Caco-2 (cell line): ENCODE results near the gene KREMEN1. TPM values are rescaled to one million over a fixed set of nuclear protein-coding genes. Genes with fewer than 3 reads are reported as not detected.

Experiments used
- BruUV-seq: library from RNA; stranded (reverse); fragments of 400-500 nt; replicated peaks from 2 replicates; lab custom pipeline; 2021; lab: Mats Ljungman, UMichigan
- CTCF ChIA-PET: fragments of 300-600 bp; sonication (Branson Sonifier 250); formaldehyde crosslinking; loops from one replicate; lab custom pipeline; 2022; ENCODE audit warnings: antibody characterized with exemption; lab: Charles Lee
- POLR2A ChIA-PET: fragments of 300-600 bp; sonication (Branson Sonifier 250); formaldehyde crosslinking; loops from one replicate; lab custom pipeline; 2022; ENCODE audit warnings: antibody characterized with exemption; lab: Charles Lee
- DNase-seq, 2 experiments: peaks; one replicate each; pipeline versions ENCODE4 v3.0.0 to v3.0.0-alpha.2; 2020 to 2022
- H3K27me3 ChIP-seq: replicated peaks from 2 replicates; pipeline ENCODE4 v1.6.0; 2011; ENCODE audit warnings: low read length; ENCODE audit not compliant: control insufficient read depth, insufficient read depth
- H3K36me3 ChIP-seq: 2 replicates; pipeline ENCODE4 v1.5.1; 2011; ENCODE audit warnings: low read length; ENCODE audit not compliant: control insufficient read depth, insufficient read depth
- H3K4me1 ChIP-seq: fragments of 250-450 bp; sonication (Bioruptor Pico); 2 replicates; pipeline ENCODE4 v1.5.1; 2020; ENCODE audit warnings: mild to moderate bottlenecking
- H3K4me3 ChIP-seq: 2 replicates; pipeline ENCODE4 v1.5.1; 2011; ENCODE audit warnings: low read depth, mild to moderate bottlenecking, control low read depth, low read length
- H3K9me3 ChIP-seq: fragments of 250-450 bp; sonication (Bioruptor Pico); 2 replicates; pipeline ENCODE4 v1.5.1; 2020; ENCODE audit warnings: mild to moderate bottlenecking, moderate library complexity
- H3K27ac Mint-ChIP-seq: one replicate; pipeline ENCODE4 v1.8.0; 2022; ENCODE audit warnings: mixed read lengths; ENCODE audit not compliant: unreplicated experiment
- H3K27me3 Mint-ChIP-seq: one replicate; pipeline ENCODE4 v1.8.0; 2022; ENCODE audit warnings: mixed read lengths; ENCODE audit not compliant: insufficient read depth, unreplicated experiment
- H3K36me3 Mint-ChIP-seq: one replicate; pipeline ENCODE4 v1.8.0; 2022; ENCODE audit warnings: mild to moderate bottlenecking, mixed read lengths; ENCODE audit not compliant: insufficient read depth, unreplicated experiment
- H3K4me1 Mint-ChIP-seq: one replicate; pipeline ENCODE4 v1.8.0; 2022; ENCODE audit warnings: low read depth, mixed read lengths; ENCODE audit not compliant: unreplicated experiment
- H3K4me3 Mint-ChIP-seq: one replicate; pipeline ENCODE4 v1.8.0; 2022; ENCODE audit warnings: mild to moderate bottlenecking, moderate library complexity, mixed read lengths; ENCODE audit not compliant: unreplicated experiment
- H3K9me3 Mint-ChIP-seq: one replicate; pipeline ENCODE4 v1.8.0; 2022; ENCODE audit warnings: mixed read lengths; ENCODE audit not compliant: unreplicated experiment
- CTCF ChIP-seq, 2 experiments: fragments of 200-600 bp in 1 of 2; IDR thresholded peaks; 1 replicate in 1 of 2; 2 replicates in 1 of 2; pipeline versions ENCODE4 v1.5.1 to v1.8.0; 2011 to 2022; ENCODE audit warnings: antibody characterized with exemption in 1 of 2, control low read depth in 1 of 2, inconsistent platforms in 1 of 2, low read depth in 1 of 2, low read length in 1 of 2, mild to moderate bottlenecking in 1 of 2, moderate library complexity in 1 of 2; ENCODE audit not compliant: insufficient read depth in 1 of 2, severe bottlenecking in 1 of 2, unreplicated experiment in 1 of 2
- intact Hi-C: fragments of 100-400 bp; cut with micrococcal nuclease; formaldehyde crosslinking; loops from one replicate; pipeline ENCODE4 v1.10.0; 2022; ENCODE audit not compliant: unreplicated experiment
- total RNA-seq: library from RNA; stranded (reverse); gene quantifications from 2 replicates; pipeline ENCODE4 v1.2.3, GENCODE V29; 2022

KREMEN1 gene
- total RNA-seq, 1 experiment from 2014 or later, result 29.7 TPM

GRCh38 chr22:29143941-29144785 is 71.3 kb downstream of the KREMEN1 start:
- peaks cover 18% of the 10 kb centered on the region for H3K36me3 Mint-ChIP-seq

DNA sequence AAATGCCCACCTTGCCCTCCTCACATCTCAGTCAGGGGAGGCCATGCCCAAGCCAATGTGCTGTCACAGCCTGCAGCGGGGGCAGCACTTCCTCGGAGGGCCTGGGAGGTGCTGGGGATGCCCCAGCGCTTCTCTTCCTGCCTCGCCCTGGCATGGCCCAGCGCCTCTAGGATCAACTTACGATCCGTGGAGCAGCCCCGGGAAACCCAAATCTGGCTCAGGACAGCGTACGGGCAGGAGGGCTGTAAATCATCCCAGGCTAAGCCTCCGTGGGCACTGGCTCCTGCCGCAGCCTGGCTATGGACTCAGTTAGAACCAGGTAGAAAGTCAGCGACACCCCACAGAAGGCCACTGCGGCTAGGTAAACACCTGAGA is 71.9 kb downstream of the KREMEN1 start:
- Histone ChIP-seq H3K36me3 (peaks cover 2% of the 10 kb centered on the region; the same call in 1 of the 2 replicates), H3K4me3 (no peak overlapping the region), H3K9me3 (no peaks in the 10 kb centered on the region), H3K27me3 (no peaks in the 10 kb centered on the region), H3K4me1 (peaks cover 6% of the 10 kb centered on the region)
- H3K27me3 Mint-ChIP-seq, result no peaks in the 10 kb centered on the region
- H3K9me3 Mint-ChIP-seq, result no peaks in the 10 kb centered on the region
- ChIA-PET CTCF (no interaction called here), POLR2A (no interaction called here)
- TF ChIP-seq CTCF (IDR thresholded peaks at IDR 0.05; ENCODE audit: insufficient read depth in 1 of 2, low read depth in 1 of 2, low read length in 1 of 2, severe bottlenecking in 1 of 2, unreplicated experiment in 1 of 2), result no peak
- no TSS peak for BruUV-seq
- intact Hi-C loops, result no loop called here
- DNase-seq, result no peak
- H3K4me3 Mint-ChIP-seq, result no peak overlapping the region
- H3K4me1 Mint-ChIP-seq, result no peaks in the 10 kb centered on the region
- peaks cover 18% of the 10 kb centered on the region for H3K36me3 Mint-ChIP-seq
- H3K27ac Mint-ChIP-seq, result no peak overlapping the region

More at GRCh38 chr22:29143941-29144785, 71.3 kb downstream of the KREMEN1 start:
- intact Hi-C loops, result no loop called here
- ChIA-PET CTCF (no interaction called here), POLR2A (no interaction called here)
- Histone ChIP-seq H3K4me1 (peaks cover 8% of the 10 kb centered on the region), H3K36me3 (peaks cover 2% of the 10 kb centered on the region; the same call in 1 of the 2 replicates), H3K9me3 (no peaks in the 10 kb centered on the region), H3K4me3 (no peak overlapping the region), H3K27me3 (no peaks in the 10 kb centered on the region)
- DNase-seq, result peak in 1 of 2 experiments; percentile 22
- no TSS peak for BruUV-seq
- H3K9me3 Mint-ChIP-seq, result no peaks in the 10 kb centered on the region
- no peak overlapping the region for H3K27ac Mint-ChIP-seq
- H3K27me3 Mint-ChIP-seq, result no peaks in the 10 kb centered on the region
- no peak overlapping the region for H3K4me3 Mint-ChIP-seq
- TF ChIP-seq CTCF (IDR thresholded peaks at IDR 0.05; ENCODE audit: insufficient read depth in 1 of 2, low read depth in 1 of 2, low read length in 1 of 2, severe bottlenecking in 1 of 2, unreplicated experiment in 1 of 2), result no peak
- peaks cover 2% of the 10 kb centered on the region for H3K4me1 Mint-ChIP-seq

GRCh38 chr22:29145321-29146072 is 72.7 kb downstream of the KREMEN1 start:
- H3K4me3 ChIP-seq, result no peak overlapping the region
- ChIA-PET POLR2A (no interaction called here), CTCF (no interaction called here)
- H3K27me3 Mint-ChIP-seq, result no peaks in the 10 kb centered on the region
- intact Hi-C loops, result no loop called here
- peaks cover 2% of the 10 kb centered on the region; the same call in 1 of the 2 replicates for H3K36me3 ChIP-seq
- H3K9me3 Mint-ChIP-seq, result no peaks in the 10 kb centered on the region
- H3K36me3 Mint-ChIP-seq, result peaks cover 18% of the 10 kb centered on the region
- no TSS peak for BruUV-seq
- no peak for TF ChIP-seq CTCF (IDR thresholded peaks at IDR 0.05; ENCODE audit: insufficient read depth in 1 of 2, low read depth in 1 of 2, low read length in 1 of 2, severe bottlenecking in 1 of 2, unreplicated experiment in 1 of 2)
- H3K4me3 Mint-ChIP-seq, result no peak overlapping the region
- DNase-seq, result no peak
- no peaks in the 10 kb centered on the region for H3K27me3 ChIP-seq
- H3K9me3 ChIP-seq, result no peaks in the 10 kb centered on the region
- H3K4me1 ChIP-seq, result no peaks in the 10 kb centered on the region; the same call in 1 of the 2 replicates
- H3K4me1 Mint-ChIP-seq, result no peaks in the 10 kb centered on the region
- no peak overlapping the region for H3K27ac Mint-ChIP-seq
